MCF 10A (cell line): Measurements from ENCODE around the gene AUTS2. TPM values are rescaled to one million over a fixed set of nuclear protein-coding genes. Genes with fewer than 3 reads are reported as not detected.

Experiments used
- BruUV-seq: library from RNA; stranded (reverse); fragments of 400-500 nt; replicated peaks from 2 replicates; lab custom pipeline; 2021; lab: Mats Ljungman, UMichigan
- CTCF ChIA-PET: fragments of 300-600 bp; sonication (Branson Sonifier 250); formaldehyde crosslinking; extraction: SDS; loops from one replicate; lab custom pipeline; 2021; ENCODE audit warnings: antibody characterized with exemption, inconsistent platforms; lab: Yijun Ruan, JAX
- POLR2A ChIA-PET: fragments of 300-600, 350-650 bp; sonication (Branson Sonifier 250); formaldehyde crosslinking; extraction: SDS; loops from one replicate; lab custom pipeline; 2020; ENCODE audit warnings: antibody characterized with exemption, inconsistent platforms; lab: Yijun Ruan, JAX
- DNase-seq: peaks from one replicate; pipeline ENCODE4 v3.0.0-alpha.2; 2018; ENCODE audit not compliant: unreplicated experiment
- H3K27ac Mint-ChIP-seq: one replicate; pipeline ENCODE4 v1.8.0; 2022; ENCODE audit warnings: mild to moderate bottlenecking, low read depth, mixed read lengths; ENCODE audit not compliant: unreplicated experiment
- H3K27me3 Mint-ChIP-seq: one replicate; pipeline ENCODE4 v1.8.0; 2022; ENCODE audit warnings: mixed read lengths; ENCODE audit not compliant: insufficient read depth, unreplicated experiment
- H3K36me3 Mint-ChIP-seq: one replicate; pipeline ENCODE4 v1.8.0; 2022; ENCODE audit warnings: mild to moderate bottlenecking, moderate library complexity, mixed read lengths; ENCODE audit not compliant: insufficient read depth, unreplicated experiment
- H3K4me1 Mint-ChIP-seq: one replicate; pipeline ENCODE4 v1.8.0; 2022; ENCODE audit warnings: mixed read lengths; ENCODE audit not compliant: insufficient read depth, unreplicated experiment
- H3K4me3 Mint-ChIP-seq: one replicate; pipeline ENCODE4 v1.8.0; 2022; ENCODE audit warnings: mild to moderate bottlenecking, moderate library complexity, mixed read lengths; ENCODE audit not compliant: unreplicated experiment
- H3K9me3 Mint-ChIP-seq: one replicate; pipeline ENCODE4 v1.8.0; 2022; ENCODE audit warnings: mixed read lengths; ENCODE audit not compliant: unreplicated experiment
- intact Hi-C: fragments of 100-400 bp; cut with micrococcal nuclease; formaldehyde crosslinking; loops from 2 replicates; pipeline ENCODE4 v1.14.1; 2022
- total RNA-seq: library from RNA; stranded (reverse); gene quantifications from 2 replicates; pipeline ENCODE4 v1.2.3, GENCODE V29; 2022
- TF ChIP-seq, protein P1 (sequence below): fragments of 200-600 bp; IDR thresholded peaks from one replicate; pipeline ENCODE4 v1.8.0; 2022; ENCODE audit warnings: antibody characterized with exemption, mild to moderate bottlenecking; ENCODE audit not compliant: unreplicated experiment

AUTS2 gene
- total RNA-seq, 1 experiment from 2014 or later, result 1.3 TPM

DNA sequence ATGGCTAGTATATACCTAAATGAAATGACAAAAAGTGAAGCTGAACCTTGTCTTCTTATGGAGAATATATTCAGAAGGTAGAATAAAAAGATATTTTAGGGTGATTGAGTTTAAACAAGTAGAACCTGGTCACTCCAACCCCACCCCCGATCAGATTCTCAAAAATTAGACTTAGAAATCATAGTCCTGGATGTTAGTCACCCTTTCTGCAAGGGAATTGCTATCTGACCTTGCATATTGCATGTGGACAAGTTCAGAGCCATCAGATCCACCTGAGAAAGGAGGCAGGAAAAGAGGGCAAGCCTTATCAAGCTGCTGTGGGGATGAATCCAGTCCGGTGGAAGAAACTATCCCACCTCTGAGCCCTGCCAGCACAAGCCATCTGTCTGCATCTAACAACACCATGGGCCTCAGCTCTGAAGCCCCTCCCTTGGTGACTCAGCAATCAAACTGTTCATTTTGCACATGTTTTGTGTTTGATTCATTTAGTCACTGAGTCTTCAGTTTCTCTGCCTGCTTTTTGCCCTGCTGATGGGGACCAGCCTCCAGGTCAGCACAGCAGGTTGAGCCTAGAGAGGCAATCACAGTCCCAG is 727.3 kb downstream of the AUTS2 start:
- peaks cover 11% of the 10 kb centered on the region for H3K9me3 Mint-ChIP-seq
- no peaks in the 10 kb centered on the region for H3K36me3 Mint-ChIP-seq
- BruUV-seq, result no TSS peak
- no peak for DNase-seq
- intact Hi-C loops, result loop anchor here (10.0 kb wide), 1 partner anchor 369 kb away; no protein-coding TSS in a partner anchor
- no peak overlapping the region for H3K4me3 Mint-ChIP-seq
- POLR2A ChIA-PET, result no interaction called here
- CTCF ChIA-PET, result no interaction called here
- H3K4me1 Mint-ChIP-seq, result peaks cover 5% of the 10 kb centered on the region
- no peaks in the 10 kb centered on the region for H3K27me3 Mint-ChIP-seq
- TF ChIP-seq, protein P1, sequence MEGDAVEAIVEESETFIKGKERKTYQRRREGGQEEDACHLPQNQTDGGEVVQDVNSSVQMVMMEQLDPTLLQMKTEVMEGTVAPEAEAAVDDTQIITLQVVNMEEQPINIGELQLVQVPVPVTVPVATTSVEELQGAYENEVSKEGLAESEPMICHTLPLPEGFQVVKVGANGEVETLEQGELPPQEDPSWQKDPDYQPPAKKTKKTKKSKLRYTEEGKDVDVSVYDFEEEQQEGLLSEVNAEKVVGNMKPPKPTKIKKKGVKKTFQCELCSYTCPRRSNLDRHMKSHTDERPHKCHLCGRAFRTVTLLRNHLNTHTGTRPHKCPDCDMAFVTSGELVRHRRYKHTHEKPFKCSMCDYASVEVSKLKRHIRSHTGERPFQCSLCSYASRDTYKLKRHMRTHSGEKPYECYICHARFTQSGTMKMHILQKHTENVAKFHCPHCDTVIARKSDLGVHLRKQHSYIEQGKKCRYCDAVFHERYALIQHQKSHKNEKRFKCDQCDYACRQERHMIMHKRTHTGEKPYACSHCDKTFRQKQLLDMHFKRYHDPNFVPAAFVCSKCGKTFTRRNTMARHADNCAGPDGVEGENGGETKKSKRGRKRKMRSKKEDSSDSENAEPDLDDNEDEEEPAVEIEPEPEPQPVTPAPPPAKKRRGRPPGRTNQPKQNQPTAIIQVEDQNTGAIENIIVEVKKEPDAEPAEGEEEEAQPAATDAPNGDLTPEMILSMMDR, result no peak
- H3K27ac Mint-ChIP-seq, result no peak overlapping the region

DNA sequence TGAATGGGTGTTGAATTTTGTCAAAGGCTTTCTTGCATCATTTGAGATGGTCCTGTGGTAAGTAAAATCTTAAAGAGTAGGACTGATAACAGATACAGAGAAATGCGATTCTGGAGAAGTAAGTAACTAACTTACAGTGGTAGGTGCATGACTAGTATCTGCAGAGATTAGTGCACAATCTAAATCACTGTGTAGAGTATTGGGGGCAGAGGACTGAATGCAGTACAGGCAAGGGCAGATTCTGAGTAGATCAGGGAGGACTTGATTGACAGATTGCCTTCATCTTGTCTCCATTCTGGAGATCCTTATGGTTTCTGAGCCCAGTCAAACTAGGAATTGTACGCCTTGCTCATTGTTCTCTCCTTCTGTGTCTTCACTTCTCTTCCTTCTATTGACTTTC is 736.0 kb downstream of the AUTS2 start:
- no peak for DNase-seq
- BruUV-seq, result no TSS peak
- TF ChIP-seq, protein P1, result no peak

DNA sequence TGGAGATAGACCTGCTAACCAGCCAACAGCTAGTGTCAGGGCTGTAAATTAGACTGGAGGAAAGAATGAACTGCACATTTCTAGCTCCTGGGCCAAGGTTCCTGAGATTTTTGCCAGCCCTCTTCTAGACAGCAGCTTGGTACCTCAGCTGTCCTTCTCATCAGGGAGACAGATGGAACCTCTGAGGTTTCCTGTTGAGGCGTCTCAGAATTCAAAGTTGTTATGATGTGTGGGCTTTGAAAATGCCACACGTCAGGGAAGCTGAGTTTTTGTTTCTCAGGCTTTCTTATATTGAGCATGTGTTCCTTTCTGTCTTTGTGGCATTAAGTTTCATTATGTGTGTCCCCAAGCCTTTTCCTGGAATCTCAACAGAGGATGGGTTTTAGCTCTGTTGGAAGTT is 736.6 kb downstream of the AUTS2 start:
- Mint-ChIP-seq H3K27me3 (no peaks in the 10 kb centered on the region), H3K4me3 (no peak overlapping the region), H3K4me1 (no peaks in the 10 kb centered on the region), H3K27ac (no peak overlapping the region), H3K36me3 (no peaks in the 10 kb centered on the region), H3K9me3 (no peaks in the 10 kb centered on the region)
- POLR2A ChIA-PET, result no interaction called here
- CTCF ChIA-PET, result interaction anchor here (0.7 kb wide), 1 partner anchor 23 kb away, joined by 3 read pairs; no protein-coding TSS in a partner anchor
- BruUV-seq, result no TSS peak
- no peak for DNase-seq
- intact Hi-C loops, result no loop called here
- TF ChIP-seq, protein P1, result no peak

More for the DNA sequence above, 736.0 kb downstream of the AUTS2 start:
- POLR2A ChIA-PET, result no interaction called here
- Mint-ChIP-seq H3K4me3 (no peak overlapping the region), H3K27me3 (no peaks in the 10 kb centered on the region), H3K27ac (no peak overlapping the region), H3K36me3 (no peaks in the 10 kb centered on the region), H3K4me1 (no peaks in the 10 kb centered on the region), H3K9me3 (no peaks in the 10 kb centered on the region)
- CTCF ChIA-PET, result no interaction called here
- intact Hi-C loops, result no loop called here

DNA sequence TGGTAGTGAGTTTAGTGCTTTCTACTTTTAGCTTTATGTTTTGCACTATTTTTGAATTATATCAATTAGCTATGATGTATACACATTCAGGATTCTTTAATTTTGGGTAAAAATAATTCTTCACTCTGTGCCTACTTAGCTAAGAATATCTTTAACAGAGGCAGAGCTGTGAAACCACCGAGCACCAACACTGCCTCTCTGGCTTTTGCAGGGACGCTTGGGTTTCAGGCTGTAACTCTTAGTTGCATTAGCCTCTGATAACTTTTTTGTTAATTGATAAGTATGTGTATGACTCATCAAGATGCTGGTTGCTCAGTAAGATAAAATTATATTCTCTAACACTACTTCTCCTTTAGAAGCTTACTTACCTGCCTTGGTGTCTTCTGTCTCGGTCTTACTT is 738.3 kb downstream of the AUTS2 start:
- Mint-ChIP-seq H3K27ac (no peak overlapping the region), H3K36me3 (no peaks in the 10 kb centered on the region), H3K9me3 (no peaks in the 10 kb centered on the region), H3K4me1 (no peaks in the 10 kb centered on the region), H3K4me3 (no peak overlapping the region), H3K27me3 (no peaks in the 10 kb centered on the region)
- no peak for DNase-seq
- no TSS peak for BruUV-seq
- TF ChIP-seq, protein P1, result no peak
- POLR2A ChIA-PET, result no interaction called here
- intact Hi-C loops, result no loop called here
- CTCF ChIA-PET, result no interaction called here
